GM18499 (cell line): ENCODE data around the gene TLE2.
"Not testable (repeated sequence)": the region's sequence is repeated elsewhere in the genome, so short reads cannot be mapped to it uniquely, and the experiment has no call there.

ENCODE experiments used
- ATAC-seq: cut with Tn5 transposase; IDR thresholded peaks from one replicate; pipeline ENCODE4 v1.9.1; 2021; ENCODE audit warnings: moderate number of reproducible peaks; ENCODE audit not compliant: insufficient read depth, unreplicated experiment

TLE2 gene

DNA sequence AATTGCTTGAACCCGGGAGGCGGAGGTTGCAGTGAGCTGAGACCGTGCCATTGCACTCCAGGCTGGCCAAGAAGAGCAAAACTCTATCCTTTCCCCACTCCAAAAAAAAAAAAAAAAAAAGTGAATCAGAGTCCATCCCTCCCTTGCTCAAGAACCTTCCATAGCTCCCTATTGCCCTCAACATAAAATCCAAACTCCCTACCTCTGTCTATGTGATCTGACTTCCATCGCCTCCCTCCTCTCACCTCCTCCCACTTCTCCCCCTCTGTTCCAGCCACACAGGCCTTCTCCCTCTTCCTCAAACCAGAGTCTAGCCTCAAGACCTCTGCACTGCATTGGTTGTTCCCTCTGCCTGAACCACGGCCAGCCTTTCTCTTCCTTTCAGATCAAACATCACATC is 10.0 kb upstream of the TLE2 start:
- no peak for ATAC-seq

DNA sequence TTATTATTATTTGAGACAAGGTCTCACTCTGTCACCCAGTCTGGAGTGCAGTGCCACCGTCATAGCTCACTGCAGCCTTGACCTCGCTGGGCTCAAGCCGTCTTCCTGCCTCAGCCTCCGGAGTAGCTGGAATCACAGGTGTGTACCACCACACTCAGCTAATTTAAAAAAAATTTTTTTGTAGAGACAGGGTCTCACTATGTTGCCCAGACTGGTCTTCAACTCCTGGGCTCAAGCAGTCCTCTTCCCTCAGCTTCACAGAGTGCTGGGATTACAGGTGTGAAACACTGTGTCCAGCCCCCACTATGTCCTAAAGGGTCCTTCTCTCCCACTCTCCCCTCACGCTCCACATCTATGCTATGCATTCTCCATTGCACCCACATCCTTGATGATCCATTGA is 9.1 kb upstream of the TLE2 start:
- no peak for ATAC-seq

DNA sequence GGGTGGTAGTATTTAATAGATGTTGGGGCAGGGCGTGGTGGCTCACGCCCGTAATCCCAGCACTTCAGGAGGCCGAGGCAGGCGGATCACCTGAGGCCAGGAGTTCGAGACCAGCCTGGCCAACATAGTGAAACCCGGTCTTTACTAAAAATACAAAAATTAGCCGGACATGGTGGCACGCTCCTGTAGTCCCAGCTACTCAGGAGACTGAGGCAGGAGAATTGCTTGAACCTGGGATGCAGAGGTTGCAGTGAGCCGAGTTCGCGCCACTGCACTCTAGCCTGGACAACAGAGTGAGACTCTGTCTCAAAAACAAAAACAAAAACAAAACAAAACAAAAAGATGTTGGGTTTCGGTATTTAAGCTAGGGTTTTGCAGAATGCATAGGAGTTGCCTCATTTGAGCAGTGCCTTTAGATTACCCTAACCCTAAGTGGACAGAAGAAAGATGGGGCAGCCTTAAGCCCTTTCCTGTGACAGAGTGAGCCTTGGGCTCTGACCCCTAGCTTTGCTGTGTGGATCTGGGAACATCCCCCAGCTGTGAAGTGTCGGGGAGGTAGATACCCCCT is 8.0 kb upstream of the TLE2 start:
- ATAC-seq: not testable (repeated sequence)

DNA sequence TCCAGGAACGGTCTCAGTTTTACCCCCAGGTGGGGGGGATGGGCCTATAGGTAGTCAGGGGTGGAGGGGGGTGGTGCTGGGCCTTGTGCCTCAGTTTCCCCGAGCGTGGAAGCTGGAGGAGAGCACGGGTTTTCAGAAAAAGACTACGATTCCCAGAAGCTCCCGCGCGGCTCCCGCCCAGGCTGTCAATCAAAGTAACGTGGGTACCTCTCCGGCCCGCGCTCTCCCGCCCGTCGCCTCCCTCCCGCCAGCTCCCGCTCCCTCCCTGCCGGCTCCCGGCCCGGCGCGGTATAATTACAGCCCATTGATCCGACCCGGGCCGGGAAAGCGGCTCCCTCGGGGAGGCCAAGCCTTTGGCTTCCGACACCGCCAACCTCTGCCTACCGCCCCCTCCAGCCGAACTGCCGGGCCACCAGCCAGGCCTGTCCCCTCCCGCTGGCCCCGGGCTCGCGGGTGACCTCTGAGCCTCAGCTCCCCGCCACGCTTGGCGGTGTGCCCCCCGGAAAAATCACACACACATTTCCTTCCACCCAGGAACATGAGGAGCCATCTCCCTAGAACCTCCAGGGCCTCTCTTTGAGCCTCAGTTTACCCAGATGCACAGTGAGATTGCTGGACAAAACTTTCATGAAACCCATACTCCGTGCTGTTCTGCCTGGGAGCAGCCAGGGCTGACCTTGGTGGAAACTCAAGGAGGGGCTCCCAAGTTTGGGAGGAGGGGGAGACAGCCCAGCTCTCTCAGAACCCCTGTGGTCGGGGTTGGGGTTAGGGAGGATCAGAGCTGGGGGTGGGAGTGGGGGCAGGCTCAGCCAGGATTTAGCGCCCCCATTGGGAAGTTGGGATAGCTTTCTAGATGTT is 7.3 kb upstream of the TLE2 start:
- peak; percentile 29 for ATAC-seq

- peak; percentile 54 for ATAC-seq
Observed at GRCh38 chr19:3035542-3036118, 6.5 kb upstream of the TLE2 start.

DNA sequence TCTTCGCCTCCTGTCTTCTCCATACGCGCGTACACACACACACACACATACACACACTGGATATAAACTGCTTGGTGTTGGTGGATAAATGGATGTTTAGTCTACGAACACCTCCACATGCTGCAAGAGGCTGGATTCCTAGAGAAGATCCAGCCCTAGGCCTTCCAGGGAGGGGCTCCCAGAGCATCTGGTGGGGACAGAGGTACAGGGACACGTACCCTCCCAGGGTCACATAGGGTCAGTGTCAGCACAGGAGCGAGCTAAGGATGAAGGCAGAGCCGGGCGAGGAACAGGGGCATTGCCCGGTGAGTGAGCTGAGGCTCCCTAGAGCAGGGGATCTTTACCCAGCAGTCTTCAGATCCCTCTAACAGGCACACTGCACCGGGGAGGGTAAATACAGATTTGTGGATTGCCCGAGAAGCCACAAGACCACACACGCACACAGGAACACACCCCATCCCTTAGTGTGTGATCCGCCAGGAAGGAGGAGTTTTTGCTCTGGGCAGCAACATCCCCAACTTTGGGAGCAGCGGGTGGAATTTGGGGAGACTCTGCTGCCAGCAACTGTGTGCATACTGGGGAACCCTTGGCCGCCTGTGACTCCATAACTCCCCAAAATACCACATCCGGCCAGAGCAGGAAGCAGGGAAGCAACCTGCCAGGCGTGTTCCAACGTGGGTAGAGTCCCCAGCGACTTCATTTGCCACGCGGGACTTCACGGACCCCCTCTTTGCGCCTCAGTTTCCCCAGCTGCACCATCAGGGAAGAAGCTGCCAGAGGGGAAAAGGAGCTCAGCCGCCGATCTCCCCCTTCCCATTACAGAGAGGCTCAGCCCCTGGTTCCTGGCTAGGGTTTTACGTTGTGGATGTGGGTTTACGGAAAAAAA is 5.8 kb upstream of the TLE2 start:
- no peak for ATAC-seq

DNA sequence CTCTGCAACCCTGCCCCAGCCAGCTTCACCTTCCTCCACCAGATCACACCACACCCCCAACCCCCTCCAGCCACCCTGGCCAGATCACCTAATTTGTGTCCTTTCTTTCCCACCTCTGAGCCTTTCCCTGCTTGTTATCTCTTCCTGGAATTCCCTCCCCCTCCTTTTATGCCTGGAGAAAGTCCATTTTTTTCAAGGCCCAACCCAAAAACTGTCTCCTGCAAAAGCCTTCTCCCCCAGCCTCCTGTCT is 5.3 kb upstream of the TLE2 start:
- no peak for ATAC-seq

DNA sequence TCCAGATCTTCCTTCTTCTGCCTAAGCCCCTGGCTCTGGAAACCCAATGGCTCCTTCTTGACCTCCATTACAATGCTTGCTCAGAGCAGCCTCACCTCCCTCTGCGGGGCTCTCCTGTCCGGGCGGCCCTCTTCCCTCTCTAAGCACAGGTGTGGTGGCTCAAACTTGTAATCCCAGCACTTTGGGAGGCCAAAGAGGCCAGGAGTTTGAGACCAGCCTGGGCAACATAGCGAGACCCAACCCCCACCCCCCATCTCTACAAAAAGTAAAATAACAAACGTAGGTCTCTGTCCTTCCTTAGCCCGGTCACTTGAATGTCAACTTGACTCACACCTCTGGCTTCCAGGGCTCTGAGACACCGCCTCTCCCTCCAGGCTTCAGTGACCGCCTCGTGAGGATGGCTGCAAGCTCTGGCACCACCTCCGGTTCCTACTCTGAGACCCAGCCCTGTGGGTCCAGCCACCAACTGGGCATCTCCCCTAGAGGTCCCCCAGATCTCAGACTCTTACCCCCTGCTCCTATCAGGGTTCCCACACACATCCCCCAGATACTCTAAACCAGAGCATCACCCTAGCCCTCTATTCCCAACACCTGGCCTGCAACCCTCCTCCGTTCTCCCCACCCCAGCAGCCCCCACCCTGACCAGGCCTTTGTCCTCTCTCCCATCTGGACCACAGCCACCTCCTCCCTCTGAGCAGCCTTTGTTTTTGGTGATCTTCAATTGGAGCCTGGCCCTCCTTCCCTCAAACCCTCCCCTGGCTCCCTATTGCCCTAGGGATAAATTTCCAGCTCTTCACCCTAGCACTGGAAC is 4.7 kb upstream of the TLE2 start:
- no peak for ATAC-seq

DNA sequence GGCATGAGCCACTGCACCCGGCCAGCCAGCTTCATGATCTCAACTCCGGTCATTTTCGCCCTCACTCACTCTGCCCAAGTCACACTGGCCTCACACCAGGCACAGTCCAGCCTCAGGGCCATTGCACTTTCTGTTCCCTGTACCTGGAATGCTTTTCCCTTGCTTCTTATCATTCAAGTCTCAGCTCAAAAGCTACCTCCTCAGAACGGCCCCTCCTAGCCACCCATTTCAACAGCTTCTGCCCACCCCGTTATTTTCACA is 2.5 kb upstream of the TLE2 start:
- no peak for ATAC-seq

GRCh38 chr19:3028305-3029064 is 595 bp downstream of the TLE2 start:
- no peak for ATAC-seq

DNA sequence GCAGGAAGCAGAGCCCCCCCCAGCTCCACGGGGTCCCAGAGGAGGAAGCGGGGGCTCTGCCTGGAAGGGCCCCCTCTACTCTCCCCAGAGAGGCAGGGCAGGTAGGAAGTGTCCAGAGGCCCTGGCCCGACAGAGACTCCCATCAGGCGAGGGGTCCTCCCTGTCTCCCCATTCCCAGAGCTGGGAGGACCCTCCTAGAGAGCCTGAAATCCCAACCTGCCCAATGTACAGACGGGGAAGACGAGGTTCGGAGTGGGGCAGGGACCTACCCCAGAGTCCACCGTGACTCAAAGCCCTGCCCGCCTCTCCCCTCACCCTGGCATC is 1.1 kb downstream of the TLE2 start:
- no peak for ATAC-seq

DNA sequence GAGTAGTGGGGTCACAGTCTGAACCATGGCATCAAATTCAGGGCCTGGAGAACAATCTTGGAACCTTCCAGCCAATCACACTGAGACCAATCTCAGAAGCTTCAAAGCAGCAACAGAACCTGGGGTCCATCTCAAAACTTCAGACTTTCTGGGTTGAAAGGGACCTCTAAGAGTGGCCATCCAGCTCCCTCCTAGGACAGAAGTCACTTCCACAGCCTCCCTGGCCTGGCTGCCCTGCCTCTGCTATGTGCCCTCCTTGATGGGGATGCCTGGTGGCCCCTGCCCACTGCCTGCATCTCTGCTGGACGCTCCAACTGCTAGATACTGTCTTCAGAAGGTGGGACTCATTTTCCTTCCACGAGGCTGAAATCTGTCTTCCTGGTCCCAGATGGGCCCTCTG is 1.8 kb downstream of the TLE2 start:
- no peak for ATAC-seq

- ATAC-seq: no peak
Observed at GRCh38 chr19:3026768-3027167, 2.3 kb downstream of the TLE2 start.

DNA sequence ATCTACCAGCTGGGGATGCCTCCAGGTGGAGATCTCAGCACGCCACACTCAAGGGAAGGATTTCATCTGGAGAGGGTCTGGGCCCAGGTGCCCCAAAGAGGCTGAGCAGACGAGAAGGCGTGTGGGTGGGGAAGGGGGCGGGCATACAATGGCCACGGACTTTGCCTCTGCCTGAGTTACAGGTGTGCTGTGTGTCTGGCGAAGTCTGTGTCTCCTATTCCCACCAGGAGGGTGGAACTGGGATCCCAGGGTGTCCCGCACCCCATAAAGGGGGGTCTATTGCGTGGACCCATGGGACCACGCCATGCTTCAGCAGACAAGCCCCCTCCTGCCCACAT is 3.6 kb downstream of the TLE2 start:
- ATAC-seq: no peak

GRCh38 chr19:3024870-3025548 is 4.1 kb downstream of the TLE2 start:
- no peak for ATAC-seq

DNA sequence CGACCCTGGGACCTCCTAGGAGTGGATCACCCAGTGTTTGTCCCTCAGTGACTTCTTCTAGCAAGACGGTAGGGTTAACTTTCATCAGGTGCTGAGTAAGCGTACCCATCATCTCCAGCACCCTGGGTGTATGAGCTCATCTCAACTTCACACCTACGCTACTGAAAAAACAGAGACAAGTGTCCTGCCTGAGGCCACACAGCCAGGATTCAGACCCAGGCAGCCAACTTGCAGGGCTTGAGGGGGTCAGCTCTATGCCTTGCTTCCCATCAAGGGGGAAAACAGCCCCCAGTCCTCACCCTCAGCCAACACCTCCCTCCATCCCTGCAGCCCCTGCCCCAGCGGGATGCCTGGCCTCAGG is 4.6 kb downstream of the TLE2 start:
- ATAC-seq: no peak

GRCh38 chr19:3020321-3020960 is 8.6 kb downstream of the TLE2 start:
- no peak for ATAC-seq

GRCh38 chr19:3019211-3019854 is 9.7 kb downstream of the TLE2 start:
- ATAC-seq: no peak

GRCh38 chr19:3017923-3018322 is 11.2 kb downstream of the TLE2 start:
- no peak for ATAC-seq
